ENCODE data around the gene MLN. TPM values are rescaled to one million over a fixed set of nuclear protein-coding genes. Genes with fewer than 3 reads are reported as not detected.

The MLN gene
- total and polyA plus RNA-seq, 2 experiments from 2014 or later, result not detected

- TF ChIP-seq ZNF114 (CRISPR knock-in tag; IDR thresholded peaks at IDR 0.05), result no peak
- no peak for TF ChIP-seq ZNF331 (CRISPR knock-in tag; IDR thresholded peaks at IDR 0.05; ENCODE audit: low read depth)
- TF ChIP-seq, protein P1, sequence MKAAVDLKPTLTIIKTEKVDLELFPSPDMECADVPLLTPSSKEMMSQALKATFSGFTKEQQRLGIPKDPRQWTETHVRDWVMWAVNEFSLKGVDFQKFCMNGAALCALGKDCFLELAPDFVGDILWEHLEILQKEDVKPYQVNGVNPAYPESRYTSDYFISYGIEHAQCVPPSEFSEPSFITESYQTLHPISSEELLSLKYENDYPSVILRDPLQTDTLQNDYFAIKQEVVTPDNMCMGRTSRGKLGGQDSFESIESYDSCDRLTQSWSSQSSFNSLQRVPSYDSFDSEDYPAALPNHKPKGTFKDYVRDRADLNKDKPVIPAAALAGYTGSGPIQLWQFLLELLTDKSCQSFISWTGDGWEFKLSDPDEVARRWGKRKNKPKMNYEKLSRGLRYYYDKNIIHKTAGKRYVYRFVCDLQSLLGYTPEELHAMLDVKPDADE (IDR thresholded peaks at IDR 0.05), result no peak
- no peak for TF ChIP-seq NANOG (IDR thresholded peaks at IDR 0.05; ENCODE audit: borderline replicate concordance)
- no peak for TF ChIP-seq EZH2phosphoT487 (IDR thresholded peaks at IDR 0.05; ENCODE audit: unreplicated experiment)
- TF ChIP-seq JUNB (IDR thresholded peaks at IDR 0.05; ENCODE audit: unreplicated experiment), result no peak
- TF ChIP-seq CTCF (conservative IDR thresholded peaks at IDR 0.05; ENCODE audit: low read depth in 2 of 2), result no peak
- TF ChIP-seq STAT1 (IDR thresholded peaks at IDR 0.05; ENCODE audit: unreplicated experiment), result no peak
- no peak for TF ChIP-seq EZH2 (IDR thresholded peaks at IDR 0.05; ENCODE audit: low read depth, unreplicated experiment)
- no peak for TF ChIP-seq REST (IDR thresholded peaks at IDR 0.05; ENCODE audit: unreplicated experiment)
- no peak for TF ChIP-seq POLR2AphosphoS5 (IDR thresholded peaks at IDR 0.05; ENCODE audit: low read depth)
- TF ChIP-seq CREB1 (CRISPR knock-in tag; IDR thresholded peaks at IDR 0.05; ENCODE audit: low read depth), result no peak
- TF ChIP-seq, protein P2, sequence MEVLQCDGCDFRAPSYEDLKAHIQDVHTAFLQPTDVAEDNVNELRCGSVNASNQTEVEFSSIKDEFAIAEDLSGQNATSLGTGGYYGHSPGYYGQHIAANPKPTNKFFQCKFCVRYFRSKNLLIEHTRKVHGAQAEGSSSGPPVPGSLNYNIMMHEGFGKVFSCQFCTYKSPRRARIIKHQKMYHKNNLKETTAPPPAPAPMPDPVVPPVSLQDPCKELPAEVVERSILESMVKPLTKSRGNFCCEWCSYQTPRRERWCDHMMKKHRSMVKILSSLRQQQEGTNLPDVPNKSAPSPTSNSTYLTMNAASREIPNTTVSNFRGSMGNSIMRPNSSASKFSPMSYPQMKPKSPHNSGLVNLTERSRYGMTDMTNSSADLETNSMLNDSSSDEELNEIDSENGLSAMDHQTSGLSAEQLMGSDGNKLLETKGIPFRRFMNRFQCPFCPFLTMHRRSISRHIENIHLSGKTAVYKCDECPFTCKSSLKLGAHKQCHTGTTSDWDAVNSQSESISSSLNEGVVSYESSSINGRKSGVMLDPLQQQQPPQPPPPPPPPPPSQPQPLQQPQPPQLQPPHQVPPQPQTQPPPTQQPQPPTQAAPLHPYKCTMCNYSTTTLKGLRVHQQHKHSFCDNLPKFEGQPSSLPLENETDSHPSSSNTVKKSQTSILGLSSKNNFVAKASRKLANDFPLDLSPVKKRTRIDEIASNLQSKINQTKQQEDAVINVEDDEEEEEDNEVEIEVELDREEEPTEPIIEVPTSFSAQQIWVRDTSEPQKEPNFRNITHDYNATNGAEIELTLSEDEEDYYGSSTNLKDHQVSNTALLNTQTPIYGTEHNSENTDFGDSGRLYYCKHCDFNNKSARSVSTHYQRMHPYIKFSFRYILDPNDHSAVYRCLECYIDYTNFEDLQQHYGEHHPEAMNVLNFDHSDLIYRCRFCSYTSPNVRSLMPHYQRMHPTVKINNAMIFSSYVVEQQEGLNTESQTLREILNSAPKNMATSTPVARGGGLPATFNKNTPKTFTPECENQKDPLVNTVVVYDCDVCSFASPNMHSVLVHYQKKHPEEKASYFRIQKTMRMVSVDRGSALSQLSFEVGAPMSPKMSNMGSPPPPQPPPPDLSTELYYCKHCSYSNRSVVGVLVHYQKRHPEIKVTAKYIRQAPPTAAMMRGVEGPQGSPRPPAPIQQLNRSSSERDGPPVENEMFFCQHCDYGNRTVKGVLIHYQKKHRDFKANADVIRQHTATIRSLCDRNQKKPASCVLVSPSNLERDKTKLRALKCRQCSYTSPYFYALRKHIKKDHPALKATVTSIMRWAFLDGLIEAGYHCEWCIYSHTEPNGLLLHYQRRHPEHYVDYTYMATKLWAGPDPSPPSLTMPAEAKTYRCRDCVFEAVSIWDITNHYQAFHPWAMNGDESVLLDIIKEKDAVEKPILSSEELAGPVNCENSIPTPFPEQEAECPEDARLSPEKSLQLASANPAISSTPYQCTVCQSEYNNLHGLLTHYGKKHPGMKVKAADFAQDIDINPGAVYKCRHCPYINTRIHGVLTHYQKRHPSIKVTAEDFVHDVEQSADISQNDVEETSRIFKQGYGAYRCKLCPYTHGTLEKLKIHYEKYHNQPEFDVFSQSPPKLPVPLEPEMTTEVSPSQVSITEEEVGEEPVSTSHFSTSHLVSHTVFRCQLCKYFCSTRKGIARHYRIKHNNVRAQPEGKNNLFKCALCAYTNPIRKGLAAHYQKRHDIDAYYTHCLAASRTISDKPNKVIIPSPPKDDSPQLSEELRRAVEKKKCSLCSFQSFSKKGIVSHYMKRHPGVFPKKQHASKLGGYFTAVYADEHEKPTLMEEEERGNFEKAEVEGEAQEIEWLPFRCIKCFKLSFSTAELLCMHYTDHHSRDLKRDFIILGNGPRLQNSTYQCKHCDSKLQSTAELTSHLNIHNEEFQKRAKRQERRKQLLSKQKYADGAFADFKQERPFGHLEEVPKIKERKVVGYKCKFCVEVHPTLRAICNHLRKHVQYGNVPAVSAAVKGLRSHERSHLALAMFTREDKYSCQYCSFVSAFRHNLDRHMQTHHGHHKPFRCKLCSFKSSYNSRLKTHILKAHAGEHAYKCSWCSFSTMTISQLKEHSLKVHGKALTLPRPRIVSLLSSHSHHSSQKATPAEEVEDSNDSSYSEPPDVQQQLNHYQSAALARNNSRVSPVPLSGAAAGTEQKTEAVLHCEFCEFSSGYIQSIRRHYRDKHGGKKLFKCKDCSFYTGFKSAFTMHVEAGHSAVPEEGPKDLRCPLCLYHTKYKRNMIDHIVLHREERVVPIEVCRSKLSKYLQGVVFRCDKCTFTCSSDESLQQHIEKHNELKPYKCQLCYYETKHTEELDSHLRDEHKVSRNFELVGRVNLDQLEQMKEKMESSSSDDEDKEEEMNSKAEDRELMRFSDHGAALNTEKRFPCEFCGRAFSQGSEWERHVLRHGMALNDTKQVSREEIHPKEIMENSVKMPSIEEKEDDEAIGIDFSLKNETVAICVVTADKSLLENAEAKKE (CRISPR knock-in tag; IDR thresholded peaks at IDR 0.05), result no peak
Observed at GRCh38 chr6:33757113-33757512, 46.7 kb downstream of the MLN start.

More at GRCh38 chr6:33757113-33757512, 46.7 kb downstream of the MLN start:
- Mint-ChIP-seq H3K4me1 (peaks cover 6% of the 10 kb centered on the region; the same call in 2 of the 3 replicates), H3K27ac (no peak overlapping the region), H3K4me3 (no peak overlapping the region; the same call in 2 of the 3 replicates), H3K9me3 (no peaks in the 10 kb centered on the region; the same call in 2 of the 3 replicates), H3K36me3 (ENCODE audit: low read depth) (no peaks in the 10 kb centered on the region; the same call in 2 of the 3 replicates), H3K27me3 (ENCODE audit: insufficient read depth, low read depth, poor library complexity) (peaks cover 9% of the 10 kb centered on the region)
- Histone ChIP-seq H3K4me1 (ENCODE audit: insufficient read depth) (no peaks in the 10 kb centered on the region), H3K4me3 (no peak overlapping the region), H3K27ac (ENCODE audit: low read depth) (no peak overlapping the region), H2AFZ (no peak overlapping the region), H3K27me3 (ENCODE audit: insufficient read depth) (no peaks in the 10 kb centered on the region), H3K79me2 (replicated peaks; ENCODE audit: insufficient read depth) (no peaks in the 10 kb centered on the region), H3K4me2 (no peak overlapping the region), H3F3A (replicated peaks; ENCODE audit: low read depth) (0 out of 2 replicates have a peak, but pooled peaks cover 3% of the 10 kb centered on the region), H3K36me3 (ENCODE audit: insufficient read depth) (no peaks in the 10 kb centered on the region), H3K9me2 (ENCODE audit: insufficient read depth) (no peaks in the 10 kb centered on the region), H4K20me1 (replicated peaks; ENCODE audit: insufficient read depth) (no peaks in the 10 kb centered on the region)
- ATAC-seq (no peak), DNase-seq (ENCODE audit: low spot score) (no peak)
